HEK293T (cell line): ENCODE measurements around the gene TNIP1.

Experiments
- HDGF ChIP-seq: fragments of 450-650 bp; IDR thresholded peaks from 2 replicates; pipeline ENCODE4 v1.6.1; 2017; ENCODE audit warnings: antibody characterized with exemption, borderline replicate concordance
- SP1 ChIP-seq: fragments of 450-650 bp; IDR thresholded peaks from 2 replicates; pipeline ENCODE4 v1.6.1; 2017

DNA sequence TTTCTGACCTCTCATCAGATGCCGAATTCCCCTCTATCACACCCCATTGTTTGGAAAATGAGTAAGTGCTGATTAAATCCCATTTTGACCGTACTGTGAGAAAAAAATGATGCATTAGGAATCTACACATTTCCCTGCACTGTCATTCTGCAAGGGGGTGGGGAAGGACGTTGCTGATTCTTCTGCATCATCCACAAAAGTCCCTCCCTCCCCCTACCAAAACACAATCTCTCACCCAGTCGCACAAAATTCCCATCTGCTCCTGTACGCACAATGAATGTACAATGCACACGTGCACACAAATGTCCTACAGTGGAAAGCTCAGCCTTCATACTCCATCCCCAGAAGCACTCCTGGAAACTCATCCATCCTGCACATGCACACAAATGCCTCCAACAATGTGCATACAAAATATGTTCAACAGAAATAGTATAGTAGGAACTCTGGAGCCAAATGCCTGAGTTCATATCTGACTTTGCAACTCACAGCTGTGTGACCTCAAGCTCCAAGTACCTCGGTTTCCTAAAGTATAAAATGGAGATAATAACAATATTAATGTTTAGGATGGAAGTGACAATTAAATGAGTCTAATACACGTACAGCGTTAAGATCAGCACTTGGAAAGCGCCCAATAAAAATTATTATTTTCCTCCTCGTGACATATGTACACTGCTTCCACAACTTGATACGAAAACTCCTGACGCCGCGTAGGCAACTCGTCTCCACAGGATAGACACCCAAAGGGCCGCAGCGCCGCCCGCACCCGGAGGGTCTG lies 809 bp downstream of the TNIP1 start:
- TF ChIP-seq HDGF: no peak
- no peak for TF ChIP-seq SP1
